ENCODE results near the gene RASSF3.
"Not testable (repeated sequence)": the region's sequence is repeated elsewhere in the genome, so short reads cannot be mapped to it uniquely, and the experiment has no call there.

RASSF3 gene

DNA sequence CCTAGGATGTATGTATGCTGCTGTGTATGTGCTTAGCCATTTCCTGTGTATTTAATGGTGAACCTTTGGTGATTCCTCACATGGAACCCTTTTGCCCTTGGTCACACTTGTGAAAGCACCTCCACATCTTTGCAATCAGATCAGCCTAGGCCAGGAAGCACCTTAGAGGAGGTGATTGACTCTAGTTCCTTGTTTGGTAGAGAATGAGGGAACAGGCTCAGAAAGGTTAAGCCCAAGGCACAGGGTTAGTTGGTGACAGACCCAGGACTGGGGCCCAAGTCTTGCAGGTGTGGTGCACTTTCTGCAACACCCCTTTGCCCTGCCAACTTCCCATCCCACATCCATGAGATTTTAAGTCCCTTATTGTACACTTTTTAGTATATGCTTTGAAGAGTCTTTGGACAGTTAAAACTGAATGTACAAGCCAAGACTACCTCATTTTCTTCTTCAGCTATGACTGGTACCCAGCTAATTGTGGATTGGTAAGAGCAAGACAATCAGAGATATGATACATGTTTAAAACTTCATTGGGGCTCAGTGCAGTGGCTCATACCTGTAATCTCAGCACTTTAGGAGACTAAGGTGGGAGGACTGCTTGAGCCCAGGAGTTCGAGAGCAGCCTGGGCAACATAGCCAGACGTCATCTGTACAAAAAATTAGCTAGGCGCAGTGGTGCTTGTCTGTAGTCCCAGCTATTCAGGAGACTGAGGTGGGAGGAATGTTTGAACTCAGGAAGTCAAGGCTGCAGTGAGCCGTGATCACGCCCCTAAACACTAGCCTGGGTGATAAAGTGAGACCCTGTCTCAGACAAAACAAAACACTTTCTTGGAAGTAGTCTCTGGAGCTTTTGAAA, 71.1 kb downstream of the RASSF3 start:
- intact Hi-C loops (cut with DNase I) = no loop called here
- no peak for DNase-seq

DNA sequence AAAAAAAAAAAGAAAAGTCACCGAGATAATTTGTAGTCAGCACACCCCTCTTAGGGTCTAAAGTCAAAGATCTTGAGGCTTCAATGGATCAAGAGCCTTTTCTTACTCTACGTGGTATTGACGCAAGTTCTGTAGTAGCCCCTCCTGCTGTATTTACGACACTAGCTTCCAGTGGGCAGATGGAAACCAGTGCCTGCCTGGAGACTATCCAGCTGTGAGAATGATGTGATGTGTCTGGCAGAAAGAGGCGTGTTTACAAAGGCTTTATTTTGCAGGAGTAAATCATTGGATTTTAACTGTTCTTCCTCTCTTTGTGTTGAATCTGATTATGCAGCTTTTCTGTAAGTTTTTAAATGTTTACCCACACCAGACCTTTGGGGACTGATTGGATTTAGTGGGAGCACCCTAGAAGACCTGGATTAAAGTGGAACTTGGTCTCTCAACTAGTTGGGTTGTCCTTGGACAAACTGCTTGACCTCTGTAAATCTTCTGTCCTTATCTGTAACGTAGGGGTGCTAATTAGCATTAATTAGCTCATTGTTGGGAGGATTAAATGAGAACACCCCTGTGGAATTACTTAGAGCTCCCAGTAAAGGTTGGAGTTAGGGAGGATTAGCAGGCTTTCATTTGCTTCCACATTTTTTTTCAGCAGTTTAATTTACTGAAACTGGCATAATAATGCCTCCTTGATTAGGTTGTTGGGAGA, 72.4 kb downstream of the RASSF3 start:
- peak in 13 of 42 donors; percentile 5 to 63 (median 31) for DNase-seq
- intact Hi-C loops (cut with DNase I) = no loop called here

DNA sequence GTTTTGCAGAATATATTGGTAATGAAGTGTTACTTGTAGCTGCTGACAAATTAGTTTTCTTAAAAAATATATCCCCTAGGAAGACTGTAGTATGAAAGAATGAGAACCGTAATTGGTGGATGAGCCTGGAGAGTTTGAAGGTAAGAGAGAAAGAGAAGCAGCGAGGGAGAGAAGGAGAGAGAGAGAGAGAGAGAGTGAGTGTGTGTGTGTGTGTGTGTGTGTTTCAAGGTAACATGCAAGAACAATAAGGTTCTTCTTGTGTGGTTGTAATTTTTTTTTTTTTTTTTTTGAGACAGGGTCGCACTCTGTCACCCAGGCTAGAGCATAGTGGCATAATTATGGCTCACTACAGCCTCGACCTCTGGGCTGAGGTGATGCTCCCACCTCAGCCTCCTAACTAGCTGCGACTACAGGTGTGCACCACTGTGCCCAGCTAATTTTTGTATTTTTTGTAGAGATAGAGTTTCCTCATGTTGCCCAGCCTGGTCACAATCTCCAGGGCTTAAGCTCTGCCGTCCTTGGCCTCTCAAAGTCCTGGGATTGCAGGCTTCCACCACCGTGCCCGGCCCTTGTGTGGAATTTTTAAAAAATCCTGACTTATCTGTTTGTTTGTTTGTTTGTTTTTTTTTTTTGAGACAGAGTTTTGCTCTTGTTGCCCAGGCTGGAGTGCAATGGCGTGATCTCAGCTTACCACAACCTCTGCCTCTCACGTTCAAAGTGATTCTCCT, 73.7 kb downstream of the RASSF3 start:
- intact Hi-C loops (cut with DNase I) = no loop called here
- DNase-seq = no peak

DNA sequence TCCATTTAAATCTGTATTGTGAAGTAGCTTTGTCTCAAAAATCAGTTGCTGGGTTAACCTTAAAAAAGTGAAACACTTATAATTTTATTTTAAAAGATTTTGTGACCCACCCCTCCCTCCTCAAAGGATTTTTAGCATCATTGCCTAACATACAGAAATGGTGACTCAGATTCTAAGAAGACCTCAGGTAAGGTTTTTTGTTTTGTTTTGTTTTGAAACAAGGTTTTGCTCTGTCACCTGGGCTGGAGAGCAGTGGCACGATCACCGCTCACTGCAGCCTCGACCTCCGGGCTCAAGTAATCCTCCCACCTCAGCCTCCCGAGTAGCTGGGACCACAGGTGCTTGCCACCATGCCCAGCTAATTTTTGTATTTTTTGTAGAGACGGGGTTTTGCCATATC, 74.8 kb downstream of the RASSF3 start:
- intact Hi-C loops (cut with DNase I) = no loop called here
- no peak for DNase-seq

DNA sequence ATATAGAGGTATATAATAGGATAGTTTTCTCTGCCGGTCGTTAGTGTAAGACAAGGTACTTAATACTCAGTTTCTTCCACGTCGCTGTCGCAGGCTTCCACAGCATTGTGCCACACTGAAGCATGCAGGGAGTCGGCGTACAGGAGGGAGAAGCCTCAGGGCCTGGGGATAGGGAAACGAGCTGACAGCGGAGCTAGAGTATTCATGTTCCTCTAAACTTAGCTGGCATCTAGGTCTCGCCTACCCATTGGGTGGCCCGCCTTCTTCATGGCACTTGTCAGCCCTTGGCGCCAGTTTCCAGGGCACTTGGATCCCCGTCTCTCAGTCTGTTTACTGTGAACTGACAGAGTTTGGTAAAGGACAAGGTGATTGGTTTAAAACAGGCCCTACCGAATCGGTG, 75.3 kb downstream of the RASSF3 start:
- intact Hi-C loops (cut with DNase I) = no loop called here

DNA sequence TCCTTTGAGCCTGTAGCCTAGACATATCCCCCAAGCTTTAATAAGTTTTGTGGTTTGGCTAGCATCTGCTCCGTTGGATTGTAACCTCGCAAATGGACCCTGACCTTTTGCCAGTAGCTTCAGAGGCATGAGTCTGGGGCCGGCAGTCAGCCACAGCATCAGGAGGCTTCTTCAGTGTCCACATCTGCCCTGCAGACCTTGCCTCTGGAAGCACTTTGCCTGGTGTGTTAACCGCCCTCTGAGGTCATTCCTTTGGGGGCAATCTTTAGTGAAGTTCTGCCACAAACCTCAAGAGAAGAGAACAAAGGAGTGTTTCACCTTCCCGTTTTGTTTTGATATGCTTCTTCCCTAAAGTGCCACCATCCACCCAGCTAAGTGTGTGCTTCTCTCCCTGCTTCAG, 77.5 kb downstream of the RASSF3 start:
- DNase-seq = no peak
- intact Hi-C loops (cut with DNase I) = no loop called here

More for the DNA sequence above, 75.3 kb downstream of the RASSF3 start:
- DNase-seq = no peak

DNA sequence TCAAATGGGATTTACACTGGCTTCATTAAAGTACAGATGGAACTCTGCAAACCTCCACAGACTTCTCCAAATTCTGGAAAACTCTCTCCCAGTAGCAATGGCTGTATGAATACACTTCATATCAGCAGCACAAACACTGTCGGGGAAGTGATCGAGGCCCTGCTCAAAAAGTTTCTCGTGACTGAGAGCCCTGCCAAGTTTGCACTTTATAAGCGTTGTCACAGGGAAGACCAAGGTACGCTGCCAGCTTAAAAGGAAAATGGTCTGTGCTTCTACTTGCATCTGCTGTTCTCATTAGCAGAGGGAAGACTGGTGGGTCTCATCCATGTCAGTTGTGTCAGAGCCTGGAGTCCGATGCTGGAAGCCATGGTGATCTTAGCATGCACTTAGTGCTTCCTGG, 77.9 kb downstream of the RASSF3 start:
- intact Hi-C loops (cut with DNase I) = no loop called here
- DNase-seq = no peak

DNA sequence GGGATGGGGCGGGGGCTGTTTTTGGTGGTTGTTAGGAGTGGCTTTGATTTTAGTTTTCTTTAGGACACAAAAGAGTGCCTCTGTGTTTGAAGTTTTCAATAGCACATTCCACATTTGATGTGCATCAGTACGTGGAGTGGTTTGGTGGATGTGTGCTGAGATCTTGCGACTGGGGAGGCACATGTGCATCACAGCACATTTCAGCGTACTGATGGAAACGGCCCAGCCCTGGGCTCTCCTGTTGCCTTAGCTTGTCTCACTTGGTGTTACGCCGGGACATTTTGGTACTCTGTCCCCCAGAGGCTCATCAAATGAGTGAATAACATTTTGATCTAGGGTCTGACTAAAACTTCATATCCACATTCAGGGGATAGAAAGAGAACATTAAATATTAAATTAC, 78.4 kb downstream of the RASSF3 start:
- DNase-seq = no peak
- intact Hi-C loops (cut with DNase I) = no loop called here

DNA sequence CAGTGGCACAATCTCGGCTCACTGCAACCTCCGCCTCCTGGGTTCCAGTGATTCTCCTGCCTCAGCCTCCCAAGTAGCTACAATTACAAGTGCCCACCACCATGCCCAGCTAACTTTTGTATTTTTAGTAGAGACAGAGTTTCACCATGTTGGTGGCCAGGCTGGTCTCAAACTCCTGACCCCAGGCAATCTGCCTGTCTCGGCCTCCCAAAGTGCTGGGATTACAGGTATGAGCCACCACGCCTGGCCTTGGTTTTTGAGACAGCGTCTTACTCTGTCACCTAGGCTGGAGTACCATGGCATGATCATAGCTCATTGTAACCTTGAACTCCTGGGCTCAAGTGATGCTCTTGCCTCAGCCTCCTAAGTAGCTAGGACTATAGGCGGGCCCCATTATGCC, 79.9 kb downstream of the RASSF3 start:
- intact Hi-C loops (cut with DNase I); DNase-seq: not testable (repeated sequence)

DNA sequence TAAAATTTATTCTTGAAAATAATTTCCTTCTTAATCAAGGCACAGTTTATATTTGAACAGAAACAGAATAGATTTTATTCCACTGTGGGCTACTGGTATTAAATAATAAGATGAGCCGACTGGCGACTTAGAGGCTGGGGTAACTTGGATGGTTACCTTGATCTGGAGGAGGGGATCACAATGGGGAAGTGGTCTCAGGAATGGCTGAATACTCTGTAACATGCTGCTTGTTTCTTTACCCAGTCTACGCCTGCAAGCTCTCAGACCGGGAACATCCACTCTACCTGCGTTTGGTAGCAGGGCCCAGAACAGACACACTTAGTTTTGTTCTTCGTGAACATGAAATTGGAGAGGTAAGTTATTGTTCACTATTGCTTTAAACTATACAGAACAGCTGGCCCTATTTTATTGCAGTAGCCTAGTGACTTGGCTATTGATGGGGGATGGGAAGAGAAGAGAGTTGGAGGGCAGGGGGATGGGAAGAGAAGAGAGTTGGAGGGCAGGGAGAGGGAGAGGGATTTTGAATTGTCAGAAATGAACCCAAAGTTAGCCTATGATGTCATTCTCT, 81.0 kb downstream of the RASSF3 start:
- DNase-seq = no peak
- intact Hi-C loops (cut with DNase I) = no loop called here

DNA sequence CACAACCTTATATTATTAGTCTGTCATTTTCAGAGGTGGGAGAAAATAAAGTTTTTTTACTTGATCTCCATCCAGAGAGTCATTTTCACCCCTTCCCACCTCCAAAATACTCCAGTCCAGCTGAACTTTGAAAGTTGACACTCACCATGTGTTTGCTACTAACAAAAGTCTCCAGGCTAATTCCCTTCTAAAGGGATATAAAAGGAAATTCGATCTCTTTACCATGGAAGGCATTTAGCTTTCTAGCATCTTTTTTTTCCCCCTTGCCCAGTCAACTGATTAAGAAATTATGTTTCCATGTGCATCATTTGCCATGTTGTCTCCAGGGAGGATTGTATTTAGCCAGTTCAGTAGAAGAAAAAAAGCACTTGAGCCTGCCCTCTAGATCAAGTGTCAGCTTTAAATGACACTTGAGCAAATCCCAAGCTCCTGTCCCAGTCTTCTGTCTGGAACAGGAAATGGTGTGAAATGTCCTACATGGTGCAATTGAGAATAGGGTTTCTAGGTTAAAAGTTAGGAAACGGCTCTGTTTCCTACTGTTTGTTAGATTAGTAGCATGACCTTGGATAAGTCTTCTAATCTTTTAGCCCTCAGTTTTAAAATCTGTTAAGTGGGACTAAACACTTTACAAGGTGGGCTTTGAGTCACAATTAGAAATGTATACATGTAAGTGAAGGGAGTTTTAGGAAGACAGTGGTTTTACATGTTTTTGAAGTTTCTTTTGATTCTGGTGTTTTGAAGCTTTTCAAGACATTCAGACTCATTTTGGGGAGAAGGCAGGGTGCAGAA, 81.7 kb downstream of the RASSF3 start:
- intact Hi-C loops (cut with DNase I) = no loop called here

DNA sequence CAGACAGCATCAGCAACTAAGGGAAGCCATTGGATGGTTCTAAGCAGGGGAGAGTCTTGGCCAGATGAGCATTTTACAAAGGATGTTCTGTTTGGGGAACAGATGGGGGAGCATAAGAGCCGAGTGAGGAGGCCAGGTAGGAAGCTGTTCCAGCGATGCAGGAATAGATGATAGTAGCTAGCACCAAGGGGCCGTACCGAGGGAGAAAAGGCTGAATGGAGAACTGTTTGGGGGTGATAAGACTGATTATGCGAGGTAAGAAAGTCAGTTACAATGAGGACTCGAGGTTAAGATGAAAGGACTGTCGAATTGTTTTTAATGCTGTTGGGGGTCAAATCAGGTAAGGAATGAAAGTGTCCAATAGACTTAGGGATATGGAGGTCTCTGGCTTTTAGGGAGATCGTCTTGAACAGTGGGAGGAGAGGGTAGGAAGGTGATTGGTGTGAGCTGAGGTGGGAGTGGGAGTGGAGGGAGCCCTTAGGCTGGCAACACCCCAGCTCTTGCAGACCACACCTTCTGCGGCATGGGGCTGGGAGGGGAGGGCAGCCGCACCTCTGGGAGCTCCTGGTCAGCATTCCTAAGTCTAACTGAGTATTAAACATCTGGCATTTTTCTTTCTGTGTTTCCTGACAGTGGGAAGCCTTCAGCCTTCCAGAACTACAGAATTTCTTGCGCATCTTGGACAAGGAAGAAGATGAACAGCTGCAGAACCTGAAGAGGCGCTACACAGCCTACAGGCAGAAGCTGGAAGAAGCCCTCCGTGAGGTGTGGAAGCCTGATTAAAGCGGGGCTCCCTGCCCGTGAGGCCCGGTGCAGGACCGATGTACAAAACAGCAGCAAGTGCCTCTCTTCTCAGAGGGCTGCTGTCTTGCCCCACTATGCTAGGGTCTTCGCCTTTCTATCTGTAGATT, 84.1 kb downstream of the RASSF3 start:
- DNase-seq = no peak
- intact Hi-C loops (cut with DNase I) = loop anchor here (5.0 kb wide), 1 partner anchor 147 kb away; no protein-coding TSS in a partner anchor

More for the DNA sequence above, 81.7 kb downstream of the RASSF3 start:
- DNase-seq = no peak

DNA sequence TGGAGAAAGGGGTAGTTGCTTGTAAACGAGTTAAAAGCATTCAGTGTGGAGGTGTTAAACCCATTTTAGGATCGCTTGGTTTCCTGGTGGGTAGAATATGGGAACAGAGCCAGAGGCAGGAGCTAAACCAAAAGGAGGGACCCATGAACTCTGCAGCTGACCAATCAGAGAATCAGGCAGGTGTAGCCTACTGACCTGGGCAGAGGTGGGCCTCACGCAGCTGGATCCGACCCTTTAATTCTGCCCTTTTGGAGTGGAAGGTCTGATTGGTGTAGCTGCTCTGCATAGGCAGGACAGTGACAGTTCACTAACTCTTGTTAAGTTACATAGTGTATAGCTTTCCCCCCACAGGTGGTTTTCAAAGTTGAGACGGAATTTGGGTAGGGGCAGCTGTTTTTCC, 85.3 kb downstream of the RASSF3 start:
- intact Hi-C loops (cut with DNase I) = loop anchor here (5.0 kb wide), 1 partner anchor 148 kb away; no protein-coding TSS in a partner anchor
- no peak for DNase-seq

DNA sequence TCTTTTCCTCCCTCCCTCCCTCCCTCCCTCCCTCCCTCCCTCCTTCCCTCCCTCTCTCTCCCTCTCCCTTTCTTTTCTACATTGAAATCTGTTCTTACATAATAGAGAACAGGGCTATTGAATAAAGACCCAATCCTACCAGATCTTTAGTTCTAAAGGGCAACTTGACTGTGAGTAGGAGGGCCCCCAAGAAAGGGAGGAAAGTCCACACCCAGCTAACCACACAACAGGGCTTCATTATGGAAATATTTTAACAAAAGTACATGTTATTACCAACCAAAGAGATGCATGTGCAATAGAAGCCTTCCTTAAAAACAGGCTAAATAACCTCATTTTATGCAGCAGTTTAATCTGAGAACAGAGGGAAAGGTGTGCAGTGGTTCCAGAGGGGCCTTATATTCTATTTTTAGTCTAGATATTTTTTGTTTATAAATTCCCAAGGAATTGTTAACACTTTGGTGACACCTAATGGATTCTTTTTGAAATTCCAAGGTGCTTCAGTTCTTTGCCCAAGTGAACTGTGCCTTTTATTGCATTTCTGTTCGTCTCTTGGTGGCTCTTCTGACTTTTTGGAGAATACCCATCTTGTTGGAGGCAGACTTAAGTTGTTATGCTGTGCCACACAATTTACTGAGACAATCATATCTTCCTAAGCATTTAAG, 85.9 kb downstream of the RASSF3 start:
- DNase-seq = peak in 1 of 42 donors; percentile 8

DNA sequence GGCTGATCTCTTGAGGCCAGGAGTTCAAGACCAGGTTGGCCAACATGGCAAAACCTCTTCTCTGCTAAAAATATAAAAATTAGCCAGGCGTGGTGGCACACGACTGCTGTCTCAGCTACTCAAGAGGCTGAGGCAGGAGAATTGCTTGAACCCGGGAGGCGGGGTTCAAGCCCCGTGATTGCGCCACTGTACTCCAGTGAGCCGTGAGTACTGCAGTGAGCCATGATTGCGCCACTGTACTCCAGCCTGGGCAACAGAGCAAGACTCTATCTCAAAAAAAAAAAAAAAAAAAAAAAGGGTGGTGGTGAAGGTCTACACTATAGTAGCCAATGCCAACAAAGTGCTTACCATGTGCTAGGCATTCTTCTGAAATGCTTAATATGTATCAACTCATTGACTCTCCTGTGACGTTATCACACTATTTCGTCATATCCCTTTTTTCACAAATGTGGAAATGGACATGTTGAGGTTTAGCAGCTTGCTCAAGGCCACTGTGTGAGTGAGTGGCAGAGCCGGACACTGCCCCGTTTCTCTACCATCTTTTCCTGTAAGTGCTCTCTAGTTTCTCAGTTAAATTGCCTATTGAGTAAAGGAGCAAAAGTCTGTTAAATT, 89.3 kb downstream of the RASSF3 start:
- intact Hi-C loops (cut with DNase I) = loop anchor here (5.0 kb wide), 1 partner anchor 152 kb away; no protein-coding TSS in a partner anchor
- DNase-seq = no peak

More for the DNA sequence above, 85.9 kb downstream of the RASSF3 start:
- intact Hi-C loops (cut with DNase I) = loop anchor here (5.0 kb wide), 1 partner anchor 149 kb away; no protein-coding TSS in a partner anchor

DNA sequence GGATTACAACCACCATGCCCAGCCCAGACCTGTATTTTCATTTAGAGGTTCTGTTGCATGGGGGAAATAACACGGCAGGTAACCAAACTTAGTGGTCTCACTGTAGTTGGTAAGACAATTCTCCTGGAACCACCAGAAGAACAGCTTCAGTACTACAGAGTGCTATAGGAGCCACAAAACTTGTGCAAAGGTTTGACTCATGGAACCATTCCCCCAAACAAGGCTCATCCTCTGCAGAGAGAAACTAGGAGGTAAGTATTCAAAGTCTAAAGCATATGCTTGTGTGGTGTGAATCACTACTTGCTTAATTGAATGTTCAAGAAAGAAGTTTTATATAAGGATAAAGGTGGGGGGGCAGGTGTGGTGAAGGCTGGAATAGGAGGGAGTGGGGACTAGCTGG, 90.2 kb downstream of the RASSF3 start:
- intact Hi-C loops (cut with DNase I) = no loop called here
- DNase-seq = no peak
